OCI-LY1 (cell line): Measurements from ENCODE around the gene ZBTB16.

ENCODE experiments used
- H2AFZ ChIP-seq: fragments of 200-600 bp; sonication (generic), shearing (Covaris generic); 2 replicates; pipeline ENCODE4 v1.6.0; 2014; ENCODE audit warnings: antibody characterized with exemption, mild to moderate bottlenecking, low read length
- H3F3A ChIP-seq: fragments of 200-600 bp; sonication (generic), shearing (Covaris generic); 2 replicates; pipeline ENCODE4 v1.6.0; 2014; ENCODE audit warnings: mild to moderate bottlenecking, antibody characterized with exemption, low read length, moderate library complexity; ENCODE audit not compliant: insufficient read depth
- H3K27ac ChIP-seq: fragments of 200-600 bp; sonication (generic); 2 replicates; pipeline ENCODE4 v1.5.1; 2014; ENCODE audit warnings: low read length, mixed run types, mild to moderate bottlenecking, low read depth; ENCODE audit not compliant: poor library complexity, severe bottlenecking
- H3K27me3 ChIP-seq: fragments of 200-600 bp; sonication (generic); 2 replicates; pipeline ENCODE4 v1.6.0; 2014; ENCODE audit warnings: antibody characterized with exemption, mild to moderate bottlenecking, low read length, moderate library complexity; ENCODE audit not compliant: insufficient read depth
- H3K36me3 ChIP-seq: fragments of 200-600 bp; sonication (generic); 2 replicates; pipeline ENCODE4 v1.6.1; 2014; ENCODE audit warnings: mild to moderate bottlenecking, antibody characterized with exemption, low read length, moderate library complexity, mixed read lengths; ENCODE audit not compliant: insufficient read depth
- H3K4me1 ChIP-seq: fragments of 200-600 bp; sonication (generic); 2 replicates; pipeline ENCODE4 v1.5.1; 2014; ENCODE audit warnings: mild to moderate bottlenecking, low read length, moderate library complexity; ENCODE audit not compliant: insufficient read depth, severe bottlenecking
- H3K4me2 ChIP-seq: fragments of 200-600 bp; sonication (generic), shearing (Covaris generic); 2 replicates; pipeline ENCODE4 v1.6.1; 2014; ENCODE audit warnings: low read length
- H3K4me3 ChIP-seq: fragments of 200-600 bp; sonication (generic); 2 replicates; pipeline ENCODE4 v1.5.1; 2014; ENCODE audit warnings: low read length, low read depth, mild to moderate bottlenecking, mixed read lengths; ENCODE audit not compliant: poor library complexity, severe bottlenecking
- H3K79me2 ChIP-seq: fragments of 200-600 bp; shearing (Covaris generic); 2 replicates; pipeline ENCODE4 v1.6.1; 2016; ENCODE audit warnings: mixed run types, low read length, mixed read lengths; ENCODE audit not compliant: insufficient read depth
- H3K9ac ChIP-seq: fragments of 200-600 bp; sonication (generic), shearing (Covaris generic); 2 replicates; pipeline ENCODE4 v1.6.1; 2014; ENCODE audit warnings: mild to moderate bottlenecking, low read length, mixed read lengths
- H3K9me2 ChIP-seq: fragments of 200-600 bp; sonication (generic), shearing (Covaris generic); 2 replicates; pipeline ENCODE4 v1.6.1; 2014; ENCODE audit warnings: low read depth, mild to moderate bottlenecking, low read length, mixed read lengths
- H3K9me3 ChIP-seq: fragments of 200-600 bp; shearing (Covaris generic); 2 replicates; pipeline ENCODE4 v1.6.1; 2014; ENCODE audit warnings: low read length, mixed read lengths
- H4K20me1 ChIP-seq: fragments of 200-600 bp; sonication (generic), shearing (Covaris generic); 2 replicates; pipeline ENCODE4 v1.6.0; 2016; ENCODE audit warnings: mild to moderate bottlenecking, low read length; ENCODE audit not compliant: insufficient read depth
- CTCF ChIP-seq: fragments of 200-600 bp; sonication (generic), shearing (Covaris generic); IDR thresholded peaks from 2 replicates; pipeline ENCODE4 v1.5.1; 2017; ENCODE audit warnings: mild to moderate bottlenecking, antibody characterized with exemption, low read length, moderate library complexity, mixed read lengths
- EZH2 ChIP-seq: fragments of 200-600 bp; sonication (generic), shearing (Covaris generic); IDR thresholded peaks from 2 replicates; pipeline ENCODE4 v1.8.0; 2017; ENCODE audit warnings: borderline replicate concordance, mixed run types, mild to moderate bottlenecking, antibody characterized with exemption, low read length, moderate library complexity, mixed read lengths

Gene ZBTB16

GRCh38 chr11:114278342-114279065 lies 219.0 kb downstream of the ZBTB16 start:
- H3K9me3 ChIP-seq: no peaks in the 10 kb centered on the region
- TF ChIP-seq CTCF (no peak), EZH2 (no peak)
- no peaks in the 10 kb centered on the region for H3F3A ChIP-seq
- no peak overlapping the region for H3K27ac ChIP-seq
- H3K27me3 ChIP-seq: no peaks in the 10 kb centered on the region
- H3K9ac ChIP-seq: no peak overlapping the region
- no peaks in the 10 kb centered on the region for H3K4me1 ChIP-seq
- no peak overlapping the region for H2AFZ ChIP-seq
- H3K9me2 ChIP-seq: no peaks in the 10 kb centered on the region
- no peak overlapping the region for H3K4me3 ChIP-seq
- no peaks in the 10 kb centered on the region for H4K20me1 ChIP-seq
- H3K4me2 ChIP-seq: no peak overlapping the region
- H3K79me2 ChIP-seq: no peaks in the 10 kb centered on the region
- no peaks in the 10 kb centered on the region for H3K36me3 ChIP-seq

DNA sequence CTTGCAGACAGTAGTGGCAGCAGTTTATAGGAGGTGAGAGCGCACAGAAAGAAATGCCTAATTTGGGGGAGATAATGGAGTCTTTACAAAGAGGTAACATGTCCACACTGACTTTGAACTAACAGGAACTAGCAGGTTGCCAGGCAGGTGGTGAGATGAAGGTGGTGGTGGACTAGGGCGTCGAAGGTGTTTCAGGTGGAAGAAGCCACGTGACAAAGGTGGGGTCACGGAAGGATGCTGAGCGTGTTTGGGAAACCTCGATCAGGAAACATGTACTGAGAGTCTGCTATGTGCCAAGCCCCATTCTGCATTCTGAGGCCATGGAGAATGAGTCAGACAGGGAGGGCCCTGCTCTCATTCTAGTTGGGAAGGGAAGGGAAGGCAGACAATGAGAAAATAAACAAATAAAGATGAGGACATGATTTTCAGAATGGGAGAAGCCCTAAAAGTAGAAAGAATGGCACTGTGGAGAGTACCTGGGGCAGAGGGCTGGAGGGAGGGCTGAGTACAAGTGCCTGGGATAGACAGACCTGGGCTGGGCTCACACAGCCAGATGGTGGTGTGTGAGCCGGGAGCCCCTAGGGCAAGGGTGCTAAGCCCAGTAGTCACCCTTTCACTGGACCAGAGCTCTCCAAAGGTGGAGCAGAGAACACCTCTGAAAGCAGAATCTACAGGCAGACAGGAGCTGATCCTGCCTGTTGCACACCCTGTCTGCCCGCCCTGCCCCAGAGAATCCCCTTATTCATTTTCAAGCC lies 220.5 kb downstream of the ZBTB16 start:
- Histone ChIP-seq H3K27me3 (no peaks in the 10 kb centered on the region), H3K4me3 (no peak overlapping the region), H3K36me3 (no peaks in the 10 kb centered on the region), H3K27ac (no peak overlapping the region), H3K4me2 (no peak overlapping the region), H3K9me2 (no peaks in the 10 kb centered on the region), H3K4me1 (no peaks in the 10 kb centered on the region), H2AFZ (no peak overlapping the region), H3K9ac (no peak overlapping the region), H3K79me2 (no peaks in the 10 kb centered on the region), H4K20me1 (no peaks in the 10 kb centered on the region), H3K9me3 (no peaks in the 10 kb centered on the region), H3F3A (no peaks in the 10 kb centered on the region)
- TF ChIP-seq CTCF: no peak

DNA sequence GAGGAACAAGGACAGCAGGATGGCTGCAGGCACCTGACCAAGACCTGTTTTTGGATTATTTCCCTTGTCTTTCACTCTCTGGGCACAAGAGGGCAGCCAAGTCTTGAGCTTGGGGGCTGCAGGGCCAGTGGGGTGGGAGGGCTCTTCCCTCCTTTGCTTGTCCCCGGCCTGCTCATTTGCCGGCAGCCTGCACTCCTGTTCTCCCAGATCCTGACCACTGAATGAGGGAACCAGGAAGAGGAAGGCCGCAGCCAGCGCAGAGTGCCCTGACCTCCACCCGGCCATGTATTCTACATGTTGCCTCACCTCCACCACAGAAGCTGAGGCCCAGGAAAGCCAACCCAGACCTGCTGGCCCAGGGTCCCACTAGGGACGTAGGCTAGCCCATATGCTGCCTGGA lies 221.2 kb downstream of the ZBTB16 start:
- TF ChIP-seq CTCF (peak; percentile 49), EZH2 (no peak)
- Histone ChIP-seq H3K27me3 (no peaks in the 10 kb centered on the region), H3K9ac (no peak overlapping the region), H3K27ac (no peak overlapping the region), H3K4me3 (no peak overlapping the region), H3K9me2 (no peaks in the 10 kb centered on the region), H3F3A (no peaks in the 10 kb centered on the region), H3K9me3 (no peaks in the 10 kb centered on the region), H3K4me1 (no peaks in the 10 kb centered on the region), H3K36me3 (no peaks in the 10 kb centered on the region), H2AFZ (no peak overlapping the region), H3K4me2 (no peak overlapping the region), H4K20me1 (no peaks in the 10 kb centered on the region), H3K79me2 (no peaks in the 10 kb centered on the region)
